Inferior parietal cortex (tissue), 1 donor: ENCODE data around the gene PI3.
"Not testable (repeated sequence)": the region's sequence is repeated elsewhere in the genome, so short reads cannot be mapped to it uniquely, and the experiment has no call there.

Source experiments
- DNase-seq: peaks from one replicate; pipeline ENCODE4 v3.0.0-alpha.2; 2016; ENCODE audit errors: extremely low spot score

The PI3 gene

GRCh38 chr20:45174434-45175364 is at the start of gene PI3:
PI3 (plus strand) TSS chr20:45174902; CDS start chr20:45174923, 21 bp downstream.
- DNase-seq, result no peak

GRCh38 chr20:45128099-45128498 is 46.6 kb upstream of the PI3 start:
- no peak for DNase-seq

- DNase-seq, result no peak
These were observed 37.8 kb upstream of the PI3 start for GRCh38 chr20:45136911-45137310.

GRCh38 chr20:45138561-45139300 is 36.0 kb upstream of the PI3 start:
- DNase-seq, result no peak

- DNase-seq, result not testable (repeated sequence)
These were observed 34.8 kb upstream of the PI3 start for GRCh38 chr20:45139733-45140375.

- no peak for DNase-seq
These were observed 33.9 kb upstream of the PI3 start for GRCh38 chr20:45140836-45141235.

- DNase-seq, result no peak
These were observed 25.6 kb upstream of the PI3 start for GRCh38 chr20:45149062-45149461.

GRCh38 chr20:45152405-45152804 is 22.3 kb upstream of the PI3 start:
- no peak for DNase-seq

- DNase-seq, result no peak
These were observed 21.6 kb upstream of the PI3 start for GRCh38 chr20:45153147-45153546.

GRCh38 chr20:45153752-45154151 is 20.9 kb upstream of the PI3 start:
- peak; percentile 2 for DNase-seq

- no peak for DNase-seq
These were observed 20.5 kb upstream of the PI3 start for GRCh38 chr20:45154183-45154582.

GRCh38 chr20:45154794-45155193 is 19.9 kb upstream of the PI3 start:
- not testable (repeated sequence) for DNase-seq

GRCh38 chr20:45156713-45157112 is 18.0 kb upstream of the PI3 start:
- DNase-seq, result no peak

- peak; percentile 2 for DNase-seq
These were observed 16.7 kb upstream of the PI3 start for GRCh38 chr20:45157962-45158361.

- DNase-seq, result no peak
These were observed 11.5 kb upstream of the PI3 start for GRCh38 chr20:45163083-45163803.

- DNase-seq, result no peak
These were observed 9.8 kb upstream of the PI3 start for GRCh38 chr20:45164906-45165305.

- no peak for DNase-seq
These were observed 1.2 kb upstream of the PI3 start for GRCh38 chr20:45173522-45173921.

- DNase-seq, result no peak
These were observed 2.0 kb downstream of the PI3 start for GRCh38 chr20:45176526-45177267.

GRCh38 chr20:45179166-45179565 is 4.5 kb downstream of the PI3 start:
- DNase-seq, result no peak

- DNase-seq, result no peak
These were observed 6.9 kb downstream of the PI3 start for GRCh38 chr20:45181639-45182038.

- DNase-seq, result no peak
These were observed 8.4 kb downstream of the PI3 start for GRCh38 chr20:45183084-45183483.
